HepG2 (cell line): ENCODE measurements around the gene EGFL8. TPM values are rescaled to one million over a fixed set of nuclear protein-coding genes. Genes with fewer than 3 reads are reported as not detected.

ENCODE experiments used
- CENPX ChIP-seq: sonication (generic); formaldehyde crosslinking; IDR thresholded peaks from 2 replicates; pipeline ENCODE4 v1.9.0; 2021; ENCODE audit warnings: mild to moderate bottlenecking, missing genetic modification reagents, moderate library complexity
- CHD2 ChIP-seq: IDR thresholded peaks from 2 replicates; pipeline ENCODE4 v1.6.1; 2011; ENCODE audit warnings: low read depth, low read length, improper control_type of control experiment
- HDAC6 ChIP-seq: fragments of 200-600 bp; sonication (generic); IDR thresholded peaks from 2 replicates; pipeline ENCODE4 v1.7.0; 2017; ENCODE audit warnings: mild to moderate bottlenecking, antibody characterized with exemption, low read length, low read depth
- HOXA9 ChIP-seq: sonication (generic); formaldehyde crosslinking; IDR thresholded peaks from 2 replicates; pipeline ENCODE4 v1.8.1; 2022; ENCODE audit warnings: missing genetic modification reagents, mild to moderate bottlenecking, moderate library complexity, borderline replicate concordance
- PHF5A ChIP-seq: IDR thresholded peaks from one replicate; pipeline ENCODE4 v1.6.1; 2018; ENCODE audit warnings: low read depth, missing genetic modification reagents; ENCODE audit not compliant: unreplicated experiment
- REL ChIP-seq: sonication (generic); formaldehyde crosslinking; conservative IDR thresholded peaks from 2 replicates; pipeline ENCODE4 v1.8.0; 2022; ENCODE audit warnings: mild to moderate bottlenecking, missing genetic modification reagents, moderate library complexity
- USF2 ChIP-seq, 2 experiments: sonication (generic) in 1 of 2; formaldehyde crosslinking in 1 of 2; IDR thresholded peaks; 2 replicates each; pipeline versions ENCODE4 v1.5.1 to v1.6.1; 2011 to 2020; ENCODE audit warnings: borderline replicate concordance in 1 of 2, low read depth in 1 of 2, low read length in 1 of 2, mild to moderate bottlenecking in 1 of 2, missing genetic modification reagents in 1 of 2, moderate library complexity in 1 of 2
- ZC3H4 ChIP-seq: sonication (generic); formaldehyde crosslinking; IDR thresholded peaks from 2 replicates; pipeline ENCODE4 v1.4.0; 2020; ENCODE audit warnings: missing genetic modification reagents, borderline replicate concordance
- ZFP36 ChIP-seq: fragments of 150-350 bp; IDR thresholded peaks from 2 replicates; pipeline ENCODE4 v1.6.1; 2018; ENCODE audit warnings: borderline replicate concordance, low read length, low read depth; ENCODE audit not compliant: partially characterized antibody
- ZNF468 ChIP-seq: sonication (generic); formaldehyde crosslinking; IDR thresholded peaks from 2 replicates; pipeline ENCODE4 v1.8.0; 2022; ENCODE audit warnings: mild to moderate bottlenecking, moderate library complexity, missing genetic modification reagents
- ZNF766 ChIP-seq: sonication (generic); formaldehyde crosslinking; IDR thresholded peaks from 2 replicates; pipeline ENCODE4 v1.5.0; 2020; ENCODE audit warnings: missing genetic modification reagents, borderline replicate concordance
- ZNF839 ChIP-seq: sonication (generic); formaldehyde crosslinking; IDR thresholded peaks from 2 replicates; pipeline ENCODE4 v1.4.0; 2020; ENCODE audit warnings: missing genetic modification reagents, mild to moderate bottlenecking, borderline replicate concordance
- polyA plus RNA-seq, 8 experiments: library from polyadenylated mRNA; depleted of rRNA in 3 of 8; stranded (reverse) in 7 of 8; unstranded in 1 of 8; fragments of >200 nt; fragmentation: Illumina TruSeq in 4 of 8; extraction: Trizol in 4 of 8; gene quantifications; 2 replicates each; pipeline versions ENCODE4 v1.2.1 to v1.2.3, GENCODE V29; 2011 to 2016; ENCODE audit warnings: low read depth in 4 of 8, missing spikeins in 1 of 8, mixed read lengths in 1 of 8; ENCODE audit not compliant: insufficient read depth in 1 of 8
- total RNA-seq, 5 experiments: library from RNA; depleted of rRNA; stranded (reverse); fragments of >200 nt; fragmentation: Illumina TruSeq; extraction: Trizol; gene quantifications; 2 replicates each; pipeline ENCODE4 v1.2.3, GENCODE V29; 2016; ENCODE audit warnings: low read depth in 1 of 5
- TF ChIP-seq, protein P1 (sequence below): sonication (generic); formaldehyde crosslinking; IDR thresholded peaks from 2 replicates; pipeline ENCODE4 v1.8.1; 2022; ENCODE audit warnings: low read depth, mild to moderate bottlenecking, missing genetic modification reagents
- TF ChIP-seq, protein P2 (sequence below): sonication (generic); formaldehyde crosslinking; IDR thresholded peaks from 2 replicates; pipeline ENCODE4 v1.4.0; 2020; ENCODE audit warnings: missing genetic modification reagents, low read depth, mild to moderate bottlenecking, borderline replicate concordance
- TF ChIP-seq, protein P3 (sequence below): sonication (generic); formaldehyde crosslinking; IDR thresholded peaks from 2 replicates; pipeline ENCODE4 v1.4.0; 2020; ENCODE audit warnings: mild to moderate bottlenecking, missing genetic modification reagents
- TF ChIP-seq, protein P4 (sequence below): sonication (generic); formaldehyde crosslinking; IDR thresholded peaks from 2 replicates; pipeline ENCODE4 v1.4.0; 2020; ENCODE audit warnings: mild to moderate bottlenecking, low read depth, missing genetic modification reagents

EGFL8 gene
- total and polyA plus RNA-seq, 2 of the 13 experiments (the other 11 are each of a cell fraction or from before 2014, with no cell fraction given): 10.0 to 11.5 TPM

DNA sequence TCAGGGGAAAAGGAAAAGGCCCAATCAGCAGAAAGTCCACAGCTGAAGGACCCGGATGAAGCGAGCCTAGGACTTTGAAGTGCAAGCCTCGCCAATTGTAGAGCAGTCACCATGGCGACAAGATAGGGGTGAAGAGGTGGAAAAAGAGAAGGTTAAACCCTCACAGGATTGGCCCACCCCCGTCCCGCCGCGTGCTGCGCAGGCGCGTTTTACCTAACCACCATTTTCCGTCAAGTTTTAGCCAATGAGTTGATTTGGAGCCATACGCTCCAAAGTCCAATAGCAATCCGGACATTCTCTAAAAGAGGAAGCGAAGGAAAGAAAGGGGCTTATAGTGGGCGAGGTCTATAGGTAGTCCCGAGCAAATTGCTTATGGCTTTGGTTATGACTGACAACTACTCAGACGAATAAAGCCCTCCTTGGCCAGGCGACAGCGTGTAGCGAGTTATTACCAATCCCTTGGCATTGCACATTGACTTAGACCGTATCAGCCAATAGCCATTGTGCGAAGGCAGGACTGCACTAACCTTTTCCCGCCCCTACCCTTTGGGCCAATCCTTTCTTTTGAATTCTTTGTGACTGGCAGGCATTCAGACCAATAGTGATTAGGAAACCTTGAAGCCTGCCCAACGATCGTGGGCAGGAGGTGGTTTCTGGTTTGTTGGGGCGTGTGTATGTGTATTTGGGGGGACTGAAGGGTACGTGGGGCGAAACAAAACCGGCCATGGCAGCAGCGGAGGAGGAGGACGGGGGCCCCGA is 13.6 kb downstream of the EGFL8 start, which contains the start of gene RNF5 (continued):
- TF ChIP-seq ZNF839 (CRISPR knock-in tag) (0 out of 2 replicates have a peak, but pooled peaks have one; percentile 14), ZNF766 (CRISPR knock-in tag) (0 out of 2 replicates have a peak, but pooled peaks have one; percentile 80), CHD2 (peak; percentile 80), HDAC6 (no peak), CENPX (CRISPR knock-in tag) (no peak), ZC3H4 (CRISPR knock-in tag) (no peak), ZNF468 (CRISPR knock-in tag) (no peak), REL (CRISPR knock-in tag) (no peak), USF2 (IDR thresholded peaks at IDR 0.05; ENCODE audit: low read depth, low read length) (no peak; the same call in 1 of the 2 replicates), USF2 (CRISPR knock-in tag; IDR thresholded peaks at IDR 0.05; ENCODE audit: borderline replicate concordance) (no peak; the same call in 1 of the 2 replicates), HOXA9 (CRISPR knock-in tag) (no peak), PHF5A (CRISPR knock-in tag) (peak; percentile 7), ZFP36 (no peak)
- TF ChIP-seq, protein P1, sequence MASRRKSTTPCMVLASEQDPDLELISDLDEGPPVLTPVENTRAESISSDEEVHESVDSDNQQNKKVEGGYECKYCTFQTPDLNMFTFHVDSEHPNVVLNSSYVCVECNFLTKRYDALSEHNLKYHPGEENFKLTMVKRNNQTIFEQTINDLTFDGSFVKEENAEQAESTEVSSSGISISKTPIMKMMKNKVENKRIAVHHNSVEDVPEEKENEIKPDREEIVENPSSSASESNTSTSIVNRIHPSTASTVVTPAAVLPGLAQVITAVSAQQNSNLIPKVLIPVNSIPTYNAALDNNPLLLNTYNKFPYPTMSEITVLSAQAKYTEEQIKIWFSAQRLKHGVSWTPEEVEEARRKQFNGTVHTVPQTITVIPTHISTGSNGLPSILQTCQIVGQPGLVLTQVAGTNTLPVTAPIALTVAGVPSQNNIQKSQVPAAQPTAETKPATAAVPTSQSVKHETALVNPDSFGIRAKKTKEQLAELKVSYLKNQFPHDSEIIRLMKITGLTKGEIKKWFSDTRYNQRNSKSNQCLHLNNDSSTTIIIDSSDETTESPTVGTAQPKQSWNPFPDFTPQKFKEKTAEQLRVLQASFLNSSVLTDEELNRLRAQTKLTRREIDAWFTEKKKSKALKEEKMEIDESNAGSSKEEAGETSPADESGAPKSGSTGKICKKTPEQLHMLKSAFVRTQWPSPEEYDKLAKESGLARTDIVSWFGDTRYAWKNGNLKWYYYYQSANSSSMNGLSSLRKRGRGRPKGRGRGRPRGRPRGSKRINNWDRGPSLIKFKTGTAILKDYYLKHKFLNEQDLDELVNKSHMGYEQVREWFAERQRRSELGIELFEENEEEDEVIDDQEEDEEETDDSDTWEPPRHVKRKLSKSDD (CRISPR knock-in tag): no peak
- TF ChIP-seq, protein P2, sequence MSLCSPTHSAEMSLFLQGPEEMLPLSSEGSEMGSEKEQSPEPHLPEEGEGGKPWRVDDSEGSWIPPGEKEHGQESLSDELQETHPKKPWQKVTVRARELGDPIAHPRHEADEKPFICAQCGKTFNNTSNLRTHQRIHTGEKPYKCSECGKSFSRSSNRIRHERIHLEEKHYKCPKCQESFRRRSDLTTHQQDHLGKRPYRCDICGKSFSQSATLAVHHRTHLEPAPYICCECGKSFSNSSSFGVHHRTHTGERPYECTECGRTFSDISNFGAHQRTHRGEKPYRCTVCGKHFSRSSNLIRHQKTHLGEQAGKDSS (CRISPR knock-in tag): no peak
- TF ChIP-seq, protein P3, sequence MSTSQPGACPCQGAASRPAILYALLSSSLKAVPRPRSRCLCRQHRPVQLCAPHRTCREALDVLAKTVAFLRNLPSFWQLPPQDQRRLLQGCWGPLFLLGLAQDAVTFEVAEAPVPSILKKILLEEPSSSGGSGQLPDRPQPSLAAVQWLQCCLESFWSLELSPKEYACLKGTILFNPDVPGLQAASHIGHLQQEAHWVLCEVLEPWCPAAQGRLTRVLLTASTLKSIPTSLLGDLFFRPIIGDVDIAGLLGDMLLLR (CRISPR knock-in tag): no peak
- TF ChIP-seq, protein P4, sequence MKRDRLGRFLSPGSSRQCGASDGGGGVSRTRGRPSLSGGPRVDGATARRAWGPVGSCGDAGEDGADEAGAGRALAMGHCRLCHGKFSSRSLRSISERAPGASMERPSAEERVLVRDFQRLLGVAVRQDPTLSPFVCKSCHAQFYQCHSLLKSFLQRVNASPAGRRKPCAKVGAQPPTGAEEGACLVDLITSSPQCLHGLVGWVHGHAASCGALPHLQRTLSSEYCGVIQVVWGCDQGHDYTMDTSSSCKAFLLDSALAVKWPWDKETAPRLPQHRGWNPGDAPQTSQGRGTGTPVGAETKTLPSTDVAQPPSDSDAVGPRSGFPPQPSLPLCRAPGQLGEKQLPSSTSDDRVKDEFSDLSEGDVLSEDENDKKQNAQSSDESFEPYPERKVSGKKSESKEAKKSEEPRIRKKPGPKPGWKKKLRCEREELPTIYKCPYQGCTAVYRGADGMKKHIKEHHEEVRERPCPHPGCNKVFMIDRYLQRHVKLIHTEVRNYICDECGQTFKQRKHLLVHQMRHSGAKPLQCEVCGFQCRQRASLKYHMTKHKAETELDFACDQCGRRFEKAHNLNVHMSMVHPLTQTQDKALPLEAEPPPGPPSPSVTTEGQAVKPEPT (CRISPR knock-in tag): no peak; the same call in 1 of the 2 replicates
